HepG2 (cell line): Measurements from ENCODE around the gene SIN3A.

ENCODE experiments used
- CTCF ChIP-seq: sonication (generic); formaldehyde crosslinking; IDR thresholded peaks from 2 replicates; pipeline ENCODE4 v1.5.0; 2020; ENCODE audit warnings: mild to moderate bottlenecking, missing genetic modification reagents, moderate library complexity
- PHF21A ChIP-seq: sonication (generic); formaldehyde crosslinking; IDR thresholded peaks from 2 replicates; pipeline ENCODE4 v1.5.0; 2020; ENCODE audit warnings: mild to moderate bottlenecking, missing genetic modification reagents
- ZNF7 ChIP-seq: IDR thresholded peaks from 2 replicates; pipeline ENCODE4 v1.6.1; 2016; ENCODE audit warnings: missing biosample characterization, missing genetic modification reagents
- TF ChIP-seq, protein P1 (sequence below): sonication (generic); formaldehyde crosslinking; IDR thresholded peaks from 2 replicates; pipeline ENCODE4 v1.4.0; 2020; ENCODE audit warnings: missing genetic modification reagents
- TF ChIP-seq, protein P2 (sequence below): conservative IDR thresholded peaks from 2 replicates; pipeline ENCODE4 v1.6.1; 2018; ENCODE audit warnings: missing genetic modification reagents

DNA sequence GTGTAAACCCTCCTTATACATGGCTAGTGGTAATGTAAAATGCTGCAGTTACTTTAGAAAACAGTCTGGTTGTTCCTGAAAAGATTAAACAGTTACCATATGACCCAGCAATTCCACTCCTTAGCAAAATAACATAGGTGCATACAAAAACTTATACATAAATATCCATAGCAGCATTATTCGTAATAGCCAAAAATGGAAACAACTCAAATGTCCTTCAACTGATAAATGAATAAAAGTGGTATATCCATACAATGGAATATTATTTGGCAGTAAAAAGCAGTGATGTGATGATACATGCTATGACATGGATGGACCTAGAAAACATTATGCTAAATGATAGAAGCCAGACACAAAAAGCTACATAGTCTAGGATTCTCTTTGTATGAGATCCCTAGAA is 31.6 kb upstream of the SIN3A start:
- no peak for TF ChIP-seq CTCF (CRISPR knock-in tag)
- TF ChIP-seq ZNF7: no peak
- TF ChIP-seq, protein P1, sequence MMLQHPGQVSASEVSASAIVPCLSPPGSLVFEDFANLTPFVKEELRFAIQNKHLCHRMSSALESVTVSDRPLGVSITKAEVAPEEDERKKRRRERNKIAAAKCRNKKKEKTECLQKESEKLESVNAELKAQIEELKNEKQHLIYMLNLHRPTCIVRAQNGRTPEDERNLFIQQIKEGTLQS: no peak
- TF ChIP-seq, protein P2, sequence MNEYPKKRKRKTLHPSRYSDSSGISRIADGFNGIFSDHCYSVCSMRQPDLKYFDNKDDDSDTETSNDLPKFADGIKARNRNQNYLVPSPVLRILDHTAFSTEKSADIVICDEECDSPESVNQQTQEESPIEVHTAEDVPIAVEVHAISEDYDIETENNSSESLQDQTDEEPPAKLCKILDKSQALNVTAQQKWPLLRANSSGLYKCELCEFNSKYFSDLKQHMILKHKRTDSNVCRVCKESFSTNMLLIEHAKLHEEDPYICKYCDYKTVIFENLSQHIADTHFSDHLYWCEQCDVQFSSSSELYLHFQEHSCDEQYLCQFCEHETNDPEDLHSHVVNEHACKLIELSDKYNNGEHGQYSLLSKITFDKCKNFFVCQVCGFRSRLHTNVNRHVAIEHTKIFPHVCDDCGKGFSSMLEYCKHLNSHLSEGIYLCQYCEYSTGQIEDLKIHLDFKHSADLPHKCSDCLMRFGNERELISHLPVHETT (CRISPR knock-in tag): no peak
- TF ChIP-seq PHF21A: no peak
